DMS79 treated with DMSO at 0.1 percent for 48 hours (cell line): ENCODE measurements around the gene KTN1.

Experiments
- DNase-seq: peaks from one replicate; lab custom pipeline; 2025; lab: John Stamatoyannopoulos, UW

Gene KTN1, protein sequence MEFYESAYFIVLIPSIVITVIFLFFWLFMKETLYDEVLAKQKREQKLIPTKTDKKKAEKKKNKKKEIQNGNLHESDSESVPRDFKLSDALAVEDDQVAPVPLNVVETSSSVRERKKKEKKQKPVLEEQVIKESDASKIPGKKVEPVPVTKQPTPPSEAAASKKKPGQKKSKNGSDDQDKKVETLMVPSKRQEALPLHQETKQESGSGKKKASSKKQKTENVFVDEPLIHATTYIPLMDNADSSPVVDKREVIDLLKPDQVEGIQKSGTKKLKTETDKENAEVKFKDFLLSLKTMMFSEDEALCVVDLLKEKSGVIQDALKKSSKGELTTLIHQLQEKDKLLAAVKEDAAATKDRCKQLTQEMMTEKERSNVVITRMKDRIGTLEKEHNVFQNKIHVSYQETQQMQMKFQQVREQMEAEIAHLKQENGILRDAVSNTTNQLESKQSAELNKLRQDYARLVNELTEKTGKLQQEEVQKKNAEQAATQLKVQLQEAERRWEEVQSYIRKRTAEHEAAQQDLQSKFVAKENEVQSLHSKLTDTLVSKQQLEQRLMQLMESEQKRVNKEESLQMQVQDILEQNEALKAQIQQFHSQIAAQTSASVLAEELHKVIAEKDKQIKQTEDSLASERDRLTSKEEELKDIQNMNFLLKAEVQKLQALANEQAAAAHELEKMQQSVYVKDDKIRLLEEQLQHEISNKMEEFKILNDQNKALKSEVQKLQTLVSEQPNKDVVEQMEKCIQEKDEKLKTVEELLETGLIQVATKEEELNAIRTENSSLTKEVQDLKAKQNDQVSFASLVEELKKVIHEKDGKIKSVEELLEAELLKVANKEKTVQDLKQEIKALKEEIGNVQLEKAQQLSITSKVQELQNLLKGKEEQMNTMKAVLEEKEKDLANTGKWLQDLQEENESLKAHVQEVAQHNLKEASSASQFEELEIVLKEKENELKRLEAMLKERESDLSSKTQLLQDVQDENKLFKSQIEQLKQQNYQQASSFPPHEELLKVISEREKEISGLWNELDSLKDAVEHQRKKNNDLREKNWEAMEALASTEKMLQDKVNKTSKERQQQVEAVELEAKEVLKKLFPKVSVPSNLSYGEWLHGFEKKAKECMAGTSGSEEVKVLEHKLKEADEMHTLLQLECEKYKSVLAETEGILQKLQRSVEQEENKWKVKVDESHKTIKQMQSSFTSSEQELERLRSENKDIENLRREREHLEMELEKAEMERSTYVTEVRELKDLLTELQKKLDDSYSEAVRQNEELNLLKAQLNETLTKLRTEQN (N-terminal part only)

DNA sequence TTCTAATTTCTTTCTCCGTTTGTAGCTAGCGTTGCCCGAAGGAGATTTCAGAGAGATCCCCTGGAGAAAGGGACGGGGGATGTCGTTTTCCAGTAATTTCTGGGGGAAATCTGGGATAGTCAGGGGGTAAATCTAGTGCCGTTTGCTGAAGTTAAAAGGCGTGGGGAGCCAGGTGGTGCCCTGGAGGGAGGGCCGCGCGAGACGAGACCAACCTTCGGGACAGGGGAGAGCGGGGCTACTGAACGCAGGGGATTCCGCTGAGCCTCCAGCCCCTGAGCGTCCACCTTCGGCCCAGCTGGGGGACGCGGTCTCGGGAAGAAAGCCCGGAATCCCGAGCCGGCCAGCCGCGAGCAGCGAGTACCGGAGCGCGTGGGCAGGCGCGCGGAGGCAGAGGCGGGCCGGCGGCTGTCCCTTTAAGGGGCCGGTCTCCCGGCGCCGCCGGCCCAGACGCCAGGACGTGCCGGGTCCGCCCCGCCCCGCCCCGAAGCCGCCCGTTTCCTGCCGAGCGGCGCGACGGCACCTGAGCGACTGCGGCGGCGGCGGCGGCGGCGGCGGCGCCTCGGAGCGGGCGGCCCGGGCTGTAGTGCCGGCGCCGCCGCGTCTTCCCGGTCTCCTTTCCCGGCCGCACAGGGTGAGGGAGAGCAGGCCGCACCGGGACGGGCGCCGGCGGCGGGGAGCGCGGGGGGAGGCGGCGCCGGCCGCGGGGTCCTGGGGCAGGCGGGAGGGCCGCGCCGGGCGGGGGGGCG, at the start of gene KTN1:
KTN1 (plus strand) TSS at position 484 of the 746 bp plus-strand sequence. CDS start 31,842 bp downstream, outside the sequence.
- peak; percentile 86 for DNase-seq

- no peak for DNase-seq
Observed at GRCh38 chr14:55530464-55530863, 49.5 kb upstream of the KTN1 start.

- no peak for DNase-seq
Observed at GRCh38 chr14:55532645-55533344, 47.2 kb upstream of the KTN1 start.

DNA sequence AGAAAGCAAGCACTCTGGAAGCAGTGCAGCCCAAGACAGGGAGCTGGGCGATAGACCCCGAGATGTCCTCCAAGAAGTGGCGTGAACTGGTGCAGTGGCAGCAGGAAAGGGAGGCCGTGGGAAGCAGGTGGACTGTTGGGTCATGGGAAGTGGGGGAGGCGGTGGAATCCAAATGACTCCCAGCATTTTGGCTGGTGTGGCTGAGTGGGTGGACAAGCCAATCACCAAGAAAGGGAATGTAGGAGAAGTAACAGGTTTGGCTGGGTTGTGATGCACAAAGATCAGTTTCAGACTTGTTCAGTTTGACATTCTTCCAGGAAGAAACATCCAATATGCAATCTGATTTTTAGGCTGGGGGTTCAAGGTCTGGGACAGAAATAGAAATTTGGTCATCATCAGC, 46.0 kb upstream of the KTN1 start:
- DNase-seq = no peak

GRCh38 chr14:55535516-55536203, 44.3 kb upstream of the KTN1 start:
- no peak for DNase-seq

DNA sequence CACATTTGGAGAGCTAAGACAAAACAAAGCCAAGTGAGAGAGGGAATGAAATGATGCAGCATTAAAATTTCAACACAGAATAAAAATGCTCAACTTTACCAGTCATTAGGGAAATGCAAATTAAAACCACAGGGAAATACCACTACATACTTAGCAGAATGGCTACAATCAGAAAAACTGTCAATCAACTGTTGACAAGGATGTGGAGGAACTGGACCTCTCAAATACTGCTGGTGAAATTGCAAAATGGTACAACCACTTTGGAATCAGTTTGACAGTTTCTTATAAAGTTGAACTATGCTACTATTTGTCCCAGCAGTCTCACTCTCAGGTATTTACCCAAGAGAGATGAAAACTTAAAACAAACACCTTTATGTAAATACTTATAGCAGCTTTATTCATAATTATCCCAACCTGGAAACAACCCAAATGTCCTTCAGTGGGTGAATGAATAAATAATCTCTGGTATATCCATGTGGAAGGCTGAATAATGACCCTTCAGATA, 43.8 kb upstream of the KTN1 start:
- no peak for DNase-seq

- DNase-seq = no peak
Observed at GRCh38 chr14:55537782-55538181, 42.2 kb upstream of the KTN1 start.

DNA sequence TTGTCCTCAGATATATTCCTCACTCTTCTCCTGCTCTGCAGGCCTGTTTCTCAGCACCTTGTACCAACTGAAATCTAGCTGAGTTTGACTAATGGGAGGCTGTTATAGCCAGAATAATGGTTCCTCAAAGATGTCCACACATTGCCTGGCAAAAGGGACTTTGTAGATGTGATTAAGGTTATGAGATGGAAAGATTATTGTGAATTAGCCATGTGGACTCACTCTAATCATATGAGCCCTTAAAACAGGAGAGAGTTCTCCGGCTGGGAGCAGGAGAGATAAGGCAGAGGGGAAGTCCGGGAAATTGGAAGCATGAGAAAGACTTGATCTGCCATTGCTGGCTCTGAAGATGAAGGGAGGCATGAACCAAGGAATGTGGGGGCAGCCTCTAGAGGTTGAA, 40.0 kb upstream of the KTN1 start:
- no peak for DNase-seq

GRCh38 chr14:55540847-55541773, 38.9 kb upstream of the KTN1 start:
- no peak for DNase-seq

DNA sequence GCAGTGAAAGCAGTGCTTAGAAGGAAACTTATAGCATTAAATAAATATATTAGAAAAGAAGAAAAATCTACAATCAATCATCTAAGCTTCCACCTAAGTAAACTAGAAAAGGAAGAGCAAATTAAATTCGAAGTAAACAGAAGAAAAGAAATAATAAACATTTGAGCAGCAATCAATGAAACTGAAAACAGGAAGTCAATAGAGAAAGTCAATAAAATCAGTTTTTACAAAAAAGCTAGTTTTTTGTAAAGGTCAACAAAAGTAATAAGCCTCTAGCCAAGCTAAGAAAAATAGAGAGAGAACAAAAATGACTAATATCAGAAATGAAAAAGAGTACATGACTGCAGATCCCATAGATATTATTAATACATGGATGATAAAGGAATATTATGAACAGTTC, 34.2 kb upstream of the KTN1 start:
- no peak for DNase-seq

GRCh38 chr14:55546212-55546874, 33.7 kb upstream of the KTN1 start:
- no peak for DNase-seq

DNA sequence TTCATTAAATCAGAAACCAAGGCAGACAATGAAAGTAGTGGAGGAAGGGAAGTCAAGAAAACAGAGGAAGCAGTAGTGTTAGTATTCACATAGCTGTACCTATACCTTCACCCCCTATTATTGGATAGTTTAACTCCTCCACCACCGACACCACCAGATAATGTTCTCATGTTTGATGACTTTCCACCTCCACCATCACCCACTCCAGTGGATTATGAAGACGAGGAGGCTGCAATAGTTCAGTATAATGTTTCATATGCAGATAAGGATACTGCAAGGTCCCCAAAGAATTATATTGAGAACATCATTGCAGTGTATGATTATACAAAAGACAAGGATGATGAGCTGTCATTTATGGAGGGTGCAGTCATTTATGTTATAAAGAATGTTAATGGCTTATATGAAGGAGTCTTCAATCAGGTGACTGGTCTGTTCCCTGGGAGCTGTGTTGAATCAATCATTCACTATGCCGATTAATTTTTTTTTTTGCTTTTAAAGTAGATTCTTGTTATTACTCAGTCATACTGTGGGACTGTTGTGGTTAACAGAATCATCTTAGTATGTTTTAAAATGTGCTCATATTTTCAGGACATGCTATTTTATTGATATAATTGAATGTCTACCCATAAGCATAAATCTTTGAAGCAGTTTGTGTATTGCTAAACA, 32.2 kb upstream of the KTN1 start:
- DNase-seq = no peak

GRCh38 chr14:55553791-55554190, 26.2 kb upstream of the KTN1 start:
- no peak for DNase-seq

GRCh38 chr14:55556929-55557623, 22.9 kb upstream of the KTN1 start:
- peak; percentile 97 for DNase-seq

DNA sequence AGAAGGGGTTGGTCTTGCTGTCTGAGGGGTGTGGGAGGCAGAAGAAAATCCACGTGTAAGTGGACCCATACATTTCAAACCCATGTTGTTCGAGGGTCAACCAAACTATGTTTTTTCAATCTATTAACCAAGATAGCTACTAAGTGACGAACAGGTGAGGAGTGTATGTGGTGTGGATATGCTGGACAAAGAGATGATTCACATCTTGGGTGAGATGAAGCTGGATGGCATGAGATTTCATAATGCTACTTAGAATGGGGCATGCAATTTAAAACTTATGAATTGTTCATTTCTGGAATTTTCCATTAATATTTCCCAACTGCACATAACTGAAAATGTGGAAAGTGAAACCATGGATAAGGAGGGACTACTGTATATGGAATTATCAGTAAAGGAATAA, 17.9 kb upstream of the KTN1 start:
- no peak for DNase-seq

DNA sequence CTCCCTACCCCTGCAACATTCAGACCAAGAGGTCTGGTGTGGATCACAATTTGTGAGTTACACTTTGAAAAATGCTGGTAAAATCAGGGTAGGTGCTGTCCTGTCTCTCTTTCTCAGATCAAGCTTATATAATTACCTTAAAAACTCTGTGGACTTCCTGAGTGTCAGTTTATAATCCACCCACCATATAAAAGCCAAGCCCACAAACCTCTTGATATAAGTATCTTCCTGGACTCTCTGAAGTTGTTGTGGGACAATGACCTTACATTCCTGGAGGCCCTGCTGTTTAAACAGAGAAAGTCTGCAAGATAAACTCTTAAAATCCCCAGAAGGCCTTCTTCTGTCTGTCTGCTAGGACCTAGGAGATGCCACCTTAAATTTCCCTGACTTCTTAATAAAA, 11.4 kb upstream of the KTN1 start:
- DNase-seq = no peak
